Measurements from ENCODE around the gene SESTD1. TPM values are rescaled to one million over a fixed set of nuclear protein-coding genes. Genes with fewer than 3 reads are reported as not detected.

The SESTD1 gene
- total and polyA plus RNA-seq, 9 of the 15 experiments (the other 6 are each of a cell fraction or from before 2014, with no cell fraction given): 0.32 to 5.6 (median 2.1) TPM

GRCh38 chr2:179174240-179174639, 90.4 kb downstream of the SESTD1 start:
- BruUV-seq (replicated peaks): no TSS peak
- Histone ChIP-seq H3K4me2 (ENCODE audit: insufficient read depth, low read length) (no peak overlapping the region), H3K36me3 (ENCODE audit: control insufficient read depth, insufficient read depth, low read length) (no peaks in the 10 kb centered on the region), H3K4me3 (no peak overlapping the region), H2AFZ (ENCODE audit: low read depth, low read length) (no peak overlapping the region), H3K79me2 (ENCODE audit: control insufficient read depth, insufficient read depth, low read length) (no peaks in the 10 kb centered on the region), H4K20me1 (replicated peaks; ENCODE audit: control insufficient read depth, insufficient read depth, low read length) (no peaks in the 10 kb centered on the region), H3K27ac (ENCODE audit: extremely low read depth, low read depth, low read length) (no peak overlapping the region), H3K9me1 (ENCODE audit: control insufficient read depth, insufficient read depth, low read length) (no peaks in the 10 kb centered on the region), H3K27me3 (ENCODE audit: control insufficient read depth in 2 of 2, insufficient read depth in 2 of 2, low read length in 2 of 2) (no peaks in the 10 kb centered on the region), H3K9me3 (replicated peaks; ENCODE audit: control insufficient read depth, insufficient read depth, low read depth, low read length) (no peaks in the 10 kb centered on the region; the same call in 1 of the 2 replicates), H3K4me1 (replicated peaks in 1 of 2; ENCODE audit: control insufficient read depth in 2 of 2, insufficient read depth in 2 of 2, low read length in 2 of 2) (no peaks in the 10 kb centered on the region), H3K9ac (ENCODE audit: insufficient read depth in 1 of 2, low read depth in 2 of 2, low read length in 2 of 2) (no peak overlapping the region)
- CTCF ChIA-PET (ENCODE audit: low intra/inter-chr PET ratio): no interaction called here
- FAIRE-seq: no peak
- no peak for ATAC-seq
- intact Hi-C loops (cut with micrococcal nuclease): no loop called here
- in situ Hi-C loops (cut with MboI): no loop called here
- 0% methylated on average over 1 of the region's 1 CpG for WGBS (ENCODE audit: insufficient coverage, low coverage, missing lambda C conversion rate)
- no peak for DNase-seq (ENCODE audit: extremely low read depth in 1 of 4, low spot score in 3 of 4)
- no peak for TF ChIP-seq ZNF436 (CRISPR knock-in tag; IDR thresholded peaks at IDR 0.05)
- TF ChIP-seq SMC3 (conservative IDR thresholded peaks at IDR 0.05; ENCODE audit: insufficient read depth, low read depth, low read length): no peak
- no peak for TF ChIP-seq TFE3 (CRISPR knock-in tag; IDR thresholded peaks at IDR 0.05)
- no peak for TF ChIP-seq ZNF124 (CRISPR knock-in tag; IDR thresholded peaks at IDR 0.05)
- TF ChIP-seq GATAD2B (IDR thresholded peaks at IDR 0.05; ENCODE audit: borderline replicate concordance): no peak
- no peak for TF ChIP-seq BACH1 (tag; IDR thresholded peaks at IDR 0.05)
- TF ChIP-seq ELK3 (CRISPR knock-in tag; IDR thresholded peaks at IDR 0.05): no peak
- TF ChIP-seq KLF16 (IDR thresholded peaks at IDR 0.05): no peak
- no peak for TF ChIP-seq SREBF2 (CRISPR knock-in tag; IDR thresholded peaks at IDR 0.05)
- TF ChIP-seq ZNF232 (CRISPR knock-in tag; IDR thresholded peaks at IDR 0.05): no peak
- TF ChIP-seq MCM7 (IDR thresholded peaks at IDR 0.05): no peak
- TF ChIP-seq CBX5 (IDR thresholded peaks at IDR 0.05; ENCODE audit: borderline replicate concordance, low read depth): no peak
- no peak for TF ChIP-seq ZNF395 (CRISPR knock-in tag; IDR thresholded peaks at IDR 0.05)
- TF ChIP-seq ESRRB (CRISPR knock-in tag; IDR thresholded peaks at IDR 0.05; ENCODE audit: borderline replicate concordance): no peak
- TF ChIP-seq SREBF1 (IDR thresholded peaks at IDR 0.05; ENCODE audit: borderline replicate concordance, low read depth, low read length): no peak
- no peak for TF ChIP-seq EP400 (IDR thresholded peaks at IDR 0.05)
- TF ChIP-seq WHSC1 (IDR thresholded peaks at IDR 0.05; ENCODE audit: low read length): no peak
- TF ChIP-seq DPF2 (IDR thresholded peaks at IDR 0.05): no peak
- TF ChIP-seq NUFIP1 (IDR thresholded peaks at IDR 0.05; ENCODE audit: partially characterized antibody): no peak
- POLR2A ChIA-PET: no interaction called here

All from K562 (cell line).